Activated CD8-positive, alpha-beta T cell treated with anti-CD3 and anti-CD28 coated beads for 36 hours (primary cell): ENCODE measurements around the gene RASL11A. TPM values are rescaled to one million over a fixed set of nuclear protein-coding genes. Genes with fewer than 3 reads are reported as not detected.
"Not testable (repeated sequence)": the region's sequence is repeated elsewhere in the genome, so short reads cannot be mapped to it uniquely, and the experiment has no call there.

Experiments used
- ATAC-seq: fragments of 200-7000 bp; cut with Tn5 transposase; one replicate; pipeline ENCODE4 v1.10.0; 2021; ENCODE audit warnings: mild to moderate bottlenecking, moderate library complexity
- CTCF ChIA-PET: fragments of 350-600 bp; sonication (Branson Sonifier 250); formaldehyde crosslinking; loops from one replicate; lab custom pipeline; 2021; ENCODE audit warnings: antibody characterized with exemption; lab: Charles Lee
- POLR2A ChIA-PET: fragments of 350-600 bp; sonication (Branson Sonifier 250); formaldehyde crosslinking; loops from one replicate; lab custom pipeline; 2021; ENCODE audit warnings: antibody characterized with exemption; lab: Charles Lee
- DNase-seq: peaks from one replicate; pipeline ENCODE4 v3.0.0-alpha.2; 2020
- H3K27ac Mint-ChIP-seq: one replicate; pipeline ENCODE4 v1.8.0; 2021; ENCODE audit warnings: mild to moderate bottlenecking, mixed read lengths
- H3K27me3 Mint-ChIP-seq: one replicate; pipeline ENCODE4 v1.8.0; 2021; ENCODE audit warnings: mixed read lengths
- H3K36me3 Mint-ChIP-seq: one replicate; pipeline ENCODE4 v1.8.0; 2021; ENCODE audit warnings: low read depth, mixed read lengths
- H3K4me1 Mint-ChIP-seq: one replicate; pipeline ENCODE4 v1.8.0; 2021; ENCODE audit warnings: low read depth, mixed read lengths
- H3K4me3 Mint-ChIP-seq: one replicate; pipeline ENCODE4 v1.8.0; 2021; ENCODE audit warnings: mild to moderate bottlenecking, moderate library complexity, mixed read lengths
- H3K9me3 Mint-ChIP-seq: one replicate; pipeline ENCODE4 v1.8.0; 2021; ENCODE audit warnings: mixed read lengths
- CTCF ChIP-seq: fragments of 200-600 bp; IDR thresholded peaks from one replicate; pipeline ENCODE4 v1.8.0; 2022; ENCODE audit warnings: antibody characterized with exemption, mild to moderate bottlenecking
- intact Hi-C: fragments of 100-400 bp; cut with micrococcal nuclease; formaldehyde crosslinking; loops from one replicate; pipeline ENCODE4 v1.10.0; 2022
- total RNA-seq, 2 experiments: library from RNA; stranded (reverse); gene quantifications; one replicate each; pipeline ENCODE4 v1.2.3, GENCODE V29; 2021

RASL11A gene
- total RNA-seq, 2 experiments from 2014 or later, result 2.7 to 3.1 TPM

GRCh38 chr13:27288392-27288791, 17.8 kb downstream of the RASL11A start:
- Mint-ChIP-seq H3K36me3 (no peaks in the 10 kb centered on the region), H3K4me3 (no peak overlapping the region), H3K27ac (no peak overlapping the region), H3K27me3 (no peaks in the 10 kb centered on the region), H3K4me1 (peaks cover 10% of the 10 kb centered on the region), H3K9me3 (peaks cover 2% of the 10 kb centered on the region)
- ChIA-PET CTCF (interaction anchor here (2.2 kb wide), 1 partner anchor 17 kb away, joined by 6 read pairs; the partner anchor contains the start of gene RASL11A), POLR2A (no interaction called here)
- intact Hi-C loops, result no loop called here
- ATAC-seq, result no peak
- no peak for TF ChIP-seq CTCF
- DNase-seq, result no peak

GRCh38 chr13:27289011-27289665, 18.5 kb downstream of the RASL11A start:
- Mint-ChIP-seq H3K27ac (no peak overlapping the region), H3K4me3 (no peak overlapping the region), H3K36me3 (no peaks in the 10 kb centered on the region), H3K4me1 (peaks cover 17% of the 10 kb centered on the region), H3K9me3 (peaks cover 2% of the 10 kb centered on the region), H3K27me3 (no peaks in the 10 kb centered on the region)
- intact Hi-C loops, result no loop called here
- ATAC-seq (no peak), DNase-seq (no peak)
- ChIA-PET CTCF (interaction anchor here (1.1 to 2.2 kb wide), 2 partner anchors 14 to 18 kb away, joined by 4 to 6 read pairs; partner anchors contain the start of gene RASL11A), POLR2A (no interaction called here)
- TF ChIP-seq CTCF, result no peak

- Mint-ChIP-seq H3K27ac (no peak overlapping the region), H3K4me1 (peaks cover 31% of the 10 kb centered on the region), H3K36me3 (no peaks in the 10 kb centered on the region), H3K27me3 (no peaks in the 10 kb centered on the region), H3K9me3 (peaks cover 2% of the 10 kb centered on the region), H3K4me3 (no peak overlapping the region)
- DNase-seq (no peak), ATAC-seq (no peak)
- no peak for TF ChIP-seq CTCF
- intact Hi-C loops, result no loop called here
- ChIA-PET POLR2A (no interaction called here), CTCF (interaction anchor here (1.2 kb wide), 1 partner anchor 72 kb away, joined by 3 read pairs; no protein-coding TSS in a partner anchor)
Measured at GRCh38 chr13:27290715-27291114, 20.1 kb downstream of the RASL11A start.

- ATAC-seq, DNase-seq, intact Hi-C loops, H3K27ac Mint-ChIP-seq, H3K4me3 Mint-ChIP-seq, H3K9me3 Mint-ChIP-seq, H3K27me3 Mint-ChIP-seq, H3K36me3 Mint-ChIP-seq: not testable (repeated sequence)
- POLR2A ChIA-PET, result interaction anchor here (0.7 kb wide), 1 partner anchor 838 kb away, joined by 3 read pairs; no protein-coding TSS in a partner anchor
- CTCF ChIA-PET, result interaction anchor here (1.2 kb wide), 1 partner anchor 49 kb away, joined by 3 read pairs; no protein-coding TSS in a partner anchor
- peaks cover 31% of the 10 kb centered on the region for H3K4me1 Mint-ChIP-seq
Measured at GRCh38 chr13:27291967-27292366, 21.3 kb downstream of the RASL11A start.

- no peak for TF ChIP-seq CTCF
Measured at GRCh38 chr13:27293076-27293691, 22.6 kb downstream of the RASL11A start.

More at GRCh38 chr13:27293076-27293691, 22.6 kb downstream of the RASL11A start:
- Mint-ChIP-seq H3K4me3 (no peak overlapping the region), H3K9me3 (peaks cover 2% of the 10 kb centered on the region), H3K27ac (peak overlapping the region; percentile 40), H3K4me1 (peaks cover 31% of the 10 kb centered on the region), H3K36me3 (no peaks in the 10 kb centered on the region), H3K27me3 (no peaks in the 10 kb centered on the region)
- no peak for DNase-seq
- ChIA-PET CTCF (interaction anchor here (2.0 kb wide), 1 partner anchor 9 kb away, joined by 5 read pairs; no protein-coding TSS in a partner anchor), POLR2A (interaction anchor here (2.1 kb wide), 1 partner anchor 36 kb away, joined by 7 read pairs; no protein-coding TSS in a partner anchor)
- intact Hi-C loops, result no loop called here
- ATAC-seq, result peak; percentile 52
